GM12874 (cell line): Measurements from ENCODE around the gene ANKRD55.

Experiments used
- CTCF ChIP-seq: IDR thresholded peaks from 2 replicates; pipeline ENCODE4 v1.5.1; 2011; ENCODE audit warnings: low read depth, mild to moderate bottlenecking, control low read depth, low read length, moderate library complexity; ENCODE audit not compliant: insufficient read depth

Gene ANKRD55

GRCh38 chr5:56060276-56061110, 172.6 kb downstream of the ANKRD55 start:
- TF ChIP-seq CTCF = no peak

- TF ChIP-seq CTCF = no peak
These were observed 173.3 kb downstream of the ANKRD55 start for GRCh38 chr5:56059854-56060253.

- TF ChIP-seq CTCF = no peak
These were observed 176.3 kb downstream of the ANKRD55 start for GRCh38 chr5:56056875-56057274.

- TF ChIP-seq CTCF = no peak
These were observed 177.3 kb downstream of the ANKRD55 start for GRCh38 chr5:56055859-56056258.

GRCh38 chr5:56055287-56055686, 177.8 kb downstream of the ANKRD55 start:
- TF ChIP-seq CTCF = no peak

GRCh38 chr5:56054666-56055065, 178.5 kb downstream of the ANKRD55 start:
- TF ChIP-seq CTCF = no peak

- TF ChIP-seq CTCF = no peak
These were observed 179.8 kb downstream of the ANKRD55 start for GRCh38 chr5:56053363-56053762.
